ENCODE measurements around the gene APH1A.
"Not testable (repeated sequence)": the region's sequence is repeated elsewhere in the genome, so short reads cannot be mapped to it uniquely, and the experiment has no call there.

The APH1A gene

DNA sequence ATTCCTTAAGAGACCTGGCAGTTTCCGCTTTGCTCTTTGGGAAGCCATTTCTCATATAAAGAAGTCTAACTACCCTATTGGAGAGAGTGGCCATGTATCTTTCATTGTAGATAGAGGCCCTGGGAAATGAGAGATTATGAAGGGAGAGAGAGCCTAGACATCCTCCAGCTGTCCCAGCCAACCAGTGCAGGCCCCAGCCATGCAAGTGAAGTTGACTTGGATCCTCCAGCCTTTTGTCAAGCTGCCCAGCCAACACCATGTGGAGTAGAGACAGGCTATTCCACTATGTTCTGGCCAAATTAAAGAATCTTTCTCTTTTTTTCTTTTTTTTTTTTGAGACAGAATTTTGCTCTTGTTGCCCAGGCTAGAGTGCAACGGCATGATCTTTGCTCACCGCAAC, 25.8 kb downstream of the APH1A start:
- H3K27ac ChIP-seq (replicated peaks) = no peak overlapping the region
- H3K4me3 ChIP-seq (replicated peaks; ENCODE audit: insufficient read depth, low read length) = no peak overlapping the region
- TF ChIP-seq, protein P1, sequence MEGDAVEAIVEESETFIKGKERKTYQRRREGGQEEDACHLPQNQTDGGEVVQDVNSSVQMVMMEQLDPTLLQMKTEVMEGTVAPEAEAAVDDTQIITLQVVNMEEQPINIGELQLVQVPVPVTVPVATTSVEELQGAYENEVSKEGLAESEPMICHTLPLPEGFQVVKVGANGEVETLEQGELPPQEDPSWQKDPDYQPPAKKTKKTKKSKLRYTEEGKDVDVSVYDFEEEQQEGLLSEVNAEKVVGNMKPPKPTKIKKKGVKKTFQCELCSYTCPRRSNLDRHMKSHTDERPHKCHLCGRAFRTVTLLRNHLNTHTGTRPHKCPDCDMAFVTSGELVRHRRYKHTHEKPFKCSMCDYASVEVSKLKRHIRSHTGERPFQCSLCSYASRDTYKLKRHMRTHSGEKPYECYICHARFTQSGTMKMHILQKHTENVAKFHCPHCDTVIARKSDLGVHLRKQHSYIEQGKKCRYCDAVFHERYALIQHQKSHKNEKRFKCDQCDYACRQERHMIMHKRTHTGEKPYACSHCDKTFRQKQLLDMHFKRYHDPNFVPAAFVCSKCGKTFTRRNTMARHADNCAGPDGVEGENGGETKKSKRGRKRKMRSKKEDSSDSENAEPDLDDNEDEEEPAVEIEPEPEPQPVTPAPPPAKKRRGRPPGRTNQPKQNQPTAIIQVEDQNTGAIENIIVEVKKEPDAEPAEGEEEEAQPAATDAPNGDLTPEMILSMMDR (IDR thresholded peaks at IDR 0.05; ENCODE audit: insufficient read depth, low read length) = no peak
- TF ChIP-seq REST (IDR thresholded peaks at IDR 0.05; ENCODE audit: insufficient replicate concordance, low read depth) = no peak
- TF ChIP-seq GABPA (IDR thresholded peaks at IDR 0.05; ENCODE audit: low read depth) = no peak
- TF ChIP-seq POLR2AphosphoS5 (IDR thresholded peaks at IDR 0.05; ENCODE audit: low read depth) = no peak
- no peak for TF ChIP-seq SPI1 (IDR thresholded peaks at IDR 0.05; ENCODE audit: borderline replicate concordance, low read depth)
- DNase-seq (ENCODE audit: low read depth in 1 of 2, low spot score in 1 of 2) = no peak
- no peaks in the 10 kb centered on the region for H3K27me3 ChIP-seq (ENCODE audit: insufficient read depth, poor library complexity, severe bottlenecking)

DNA sequence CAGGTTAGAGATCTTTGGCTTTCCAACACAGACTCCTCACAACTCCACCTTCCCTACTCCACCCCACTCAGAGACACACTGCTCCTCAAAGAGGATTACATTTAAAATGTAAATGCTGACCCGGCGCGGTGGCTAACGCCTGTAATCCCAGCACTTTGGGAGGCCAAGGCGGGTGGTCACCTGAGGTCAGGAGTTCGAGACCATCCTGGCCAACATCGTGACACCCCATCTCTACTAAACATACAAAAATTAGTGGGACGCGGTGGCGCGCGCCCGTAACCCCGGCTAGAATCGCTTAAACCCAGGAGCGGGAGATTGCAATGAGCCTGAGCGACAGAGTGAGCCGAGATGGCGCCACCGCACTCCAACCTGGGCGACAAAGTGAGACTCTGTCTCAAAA, 31.1 kb downstream of the APH1A start:
- no peak for TF ChIP-seq GABPA (IDR thresholded peaks at IDR 0.05; ENCODE audit: low read depth)
- TF ChIP-seq, protein P1 (IDR thresholded peaks at IDR 0.05; ENCODE audit: insufficient read depth, low read length) = no peak
- no peak for TF ChIP-seq SPI1 (IDR thresholded peaks at IDR 0.05; ENCODE audit: borderline replicate concordance, low read depth)
- TF ChIP-seq POLR2AphosphoS5 (IDR thresholded peaks at IDR 0.05; ENCODE audit: low read depth) = no peak
- no peak for TF ChIP-seq REST (IDR thresholded peaks at IDR 0.05; ENCODE audit: insufficient replicate concordance, low read depth)
- DNase-seq (ENCODE audit: low read depth in 1 of 2, low spot score in 1 of 2) = no peak
- H3K27me3 ChIP-seq (ENCODE audit: insufficient read depth, poor library complexity, severe bottlenecking) = no peaks in the 10 kb centered on the region
- no peak overlapping the region for H3K4me3 ChIP-seq (replicated peaks; ENCODE audit: insufficient read depth, low read length)
- H3K27ac ChIP-seq (replicated peaks) = no peak overlapping the region

GRCh38 chr1:150237176-150237575, 31.6 kb downstream of the APH1A start:
- DNase-seq (ENCODE audit: low read depth in 1 of 2, low spot score in 1 of 2); H3K4me3 ChIP-seq (replicated peaks; ENCODE audit: insufficient read depth, low read length); H3K27me3 ChIP-seq (ENCODE audit: insufficient read depth, poor library complexity, severe bottlenecking): not testable (repeated sequence)
- H3K27ac ChIP-seq (replicated peaks) = peak overlapping the region; percentile 97

GRCh38 chr1:150236614-150237100, 32.2 kb downstream of the APH1A start:
- Histone ChIP-seq H3K27ac (replicated peaks) (peak overlapping the region; percentile 97), H3K27me3 (ENCODE audit: insufficient read depth, poor library complexity, severe bottlenecking) (no peaks in the 10 kb centered on the region), H3K4me3 (replicated peaks; ENCODE audit: insufficient read depth, low read length) (peak overlapping the region; percentile 72)
- TF ChIP-seq POLR2AphosphoS5 (IDR thresholded peaks at IDR 0.05; ENCODE audit: low read depth) (no peak), SPI1 (IDR thresholded peaks at IDR 0.05; ENCODE audit: borderline replicate concordance, low read depth) (no peak), REST (IDR thresholded peaks at IDR 0.05; ENCODE audit: insufficient replicate concordance, low read depth) (no peak), GABPA (IDR thresholded peaks at IDR 0.05; ENCODE audit: low read depth) (no peak)
- TF ChIP-seq, protein P1 (IDR thresholded peaks at IDR 0.05; ENCODE audit: insufficient read depth, low read length) = no peak
- no peak for DNase-seq (ENCODE audit: low read depth in 1 of 2, low spot score in 1 of 2)
